ENCODE data around the gene KCTD11.
"Not testable (repeated sequence)": the region's sequence is repeated elsewhere in the genome, so short reads cannot be mapped to it uniquely, and the experiment has no call there.

KCTD11 gene

DNA sequence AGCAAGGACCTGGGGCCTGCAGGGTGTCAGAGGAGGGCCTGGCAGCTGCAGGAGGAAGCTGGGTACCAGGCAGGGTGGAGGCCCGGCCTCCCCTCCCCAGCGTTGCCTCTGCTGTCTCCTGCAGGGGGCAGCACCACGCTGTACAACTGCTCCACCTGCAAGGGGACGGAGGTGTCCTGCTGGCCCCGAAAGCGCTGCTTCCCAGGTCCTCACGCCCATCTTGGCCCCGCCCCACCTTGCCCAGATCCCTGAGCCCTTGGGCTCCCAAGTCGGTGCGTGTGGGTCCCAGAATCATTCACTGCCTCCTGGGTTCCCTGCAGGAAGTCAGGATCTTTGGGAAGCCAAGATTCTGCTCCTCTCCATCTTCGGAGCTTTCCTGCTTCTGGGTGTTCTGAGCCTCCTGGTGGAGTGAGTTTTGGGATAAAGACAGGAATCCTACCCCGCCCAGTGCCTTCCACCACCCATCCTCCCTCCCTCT is 4.1 kb downstream of the KCTD11 start:
- H3K9me3 ChIP-seq (ENCODE audit: control insufficient read depth, low read length): no peaks in the 10 kb centered on the region
- H3K4me1 ChIP-seq: peaks cover 13% of the 10 kb centered on the region
- peak overlapping the region; percentile 74 for H2AFZ ChIP-seq
- no peaks in the 10 kb centered on the region for H3K79me2 ChIP-seq
- H3K36me3 ChIP-seq (ENCODE audit: control insufficient read depth, insufficient read depth, low read length): no peaks in the 10 kb centered on the region
- no peak overlapping the region for H3K4me3 ChIP-seq (ENCODE audit: low read depth, low read length)
- TF ChIP-seq, protein P1, sequence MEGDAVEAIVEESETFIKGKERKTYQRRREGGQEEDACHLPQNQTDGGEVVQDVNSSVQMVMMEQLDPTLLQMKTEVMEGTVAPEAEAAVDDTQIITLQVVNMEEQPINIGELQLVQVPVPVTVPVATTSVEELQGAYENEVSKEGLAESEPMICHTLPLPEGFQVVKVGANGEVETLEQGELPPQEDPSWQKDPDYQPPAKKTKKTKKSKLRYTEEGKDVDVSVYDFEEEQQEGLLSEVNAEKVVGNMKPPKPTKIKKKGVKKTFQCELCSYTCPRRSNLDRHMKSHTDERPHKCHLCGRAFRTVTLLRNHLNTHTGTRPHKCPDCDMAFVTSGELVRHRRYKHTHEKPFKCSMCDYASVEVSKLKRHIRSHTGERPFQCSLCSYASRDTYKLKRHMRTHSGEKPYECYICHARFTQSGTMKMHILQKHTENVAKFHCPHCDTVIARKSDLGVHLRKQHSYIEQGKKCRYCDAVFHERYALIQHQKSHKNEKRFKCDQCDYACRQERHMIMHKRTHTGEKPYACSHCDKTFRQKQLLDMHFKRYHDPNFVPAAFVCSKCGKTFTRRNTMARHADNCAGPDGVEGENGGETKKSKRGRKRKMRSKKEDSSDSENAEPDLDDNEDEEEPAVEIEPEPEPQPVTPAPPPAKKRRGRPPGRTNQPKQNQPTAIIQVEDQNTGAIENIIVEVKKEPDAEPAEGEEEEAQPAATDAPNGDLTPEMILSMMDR (IDR thresholded peaks at IDR 0.05): peak; percentile 88
- no peak overlapping the region for H3K9ac ChIP-seq
- no peak overlapping the region for H3K27ac ChIP-seq
- H3K4me2 ChIP-seq (ENCODE audit: low read length): no peak overlapping the region
- no peaks in the 10 kb centered on the region for H3K27me3 ChIP-seq (ENCODE audit: control insufficient read depth, insufficient read depth, low read length)

DNA sequence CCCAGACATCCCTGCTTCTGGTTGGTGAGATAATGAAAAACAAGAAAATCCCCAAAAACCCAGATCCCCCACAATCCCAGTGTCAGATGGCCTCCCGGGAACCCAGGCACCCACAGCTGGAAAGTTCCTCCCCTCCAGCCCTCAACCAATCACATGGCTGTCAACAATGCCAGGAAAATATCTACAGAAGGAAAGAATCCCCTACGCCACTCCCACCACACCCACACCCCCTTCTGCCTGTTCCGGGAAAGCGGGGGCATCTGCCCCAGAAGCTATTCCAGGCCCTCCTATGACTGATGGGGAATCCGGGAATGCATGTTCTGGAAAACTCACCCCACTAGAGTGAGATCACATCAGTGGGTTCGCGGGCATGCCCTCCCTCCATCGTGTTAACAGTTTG is 4.8 kb downstream of the KCTD11 start:
- Histone ChIP-seq H3K27ac (no peak overlapping the region), H3K4me1 (peaks cover 13% of the 10 kb centered on the region)
- TF ChIP-seq, protein P1 (IDR thresholded peaks at IDR 0.05): no peak

DNA sequence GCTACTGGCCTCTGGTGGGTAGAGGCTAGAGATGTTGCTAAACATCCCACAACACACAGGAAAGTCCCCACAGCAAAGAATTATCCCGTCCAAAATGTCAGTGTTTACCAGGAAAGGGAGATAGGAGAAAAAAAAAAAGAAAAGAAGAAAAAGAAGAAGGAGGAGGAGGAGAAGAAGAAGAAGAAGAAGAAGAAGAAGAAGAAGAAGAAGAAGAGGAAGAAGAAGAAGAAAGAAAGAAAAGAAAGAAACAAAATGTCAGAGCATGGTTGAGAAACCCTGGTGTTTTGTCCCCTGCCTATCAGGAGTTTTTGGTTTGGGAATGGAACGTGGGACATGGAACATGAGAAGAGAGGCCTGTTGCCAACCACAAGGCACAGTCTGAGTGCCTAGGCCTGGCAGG is 5.4 kb downstream of the KCTD11 start:
- no peak overlapping the region for H3K4me2 ChIP-seq (ENCODE audit: low read length)
- no peak overlapping the region for H2AFZ ChIP-seq
- TF ChIP-seq, protein P1 (IDR thresholded peaks at IDR 0.05): no peak
- H3K27ac ChIP-seq: no peak overlapping the region
- no peaks in the 10 kb centered on the region for H3K79me2 ChIP-seq
- H3K9ac ChIP-seq: no peak overlapping the region
- H3K4me1 ChIP-seq: peaks cover 13% of the 10 kb centered on the region
- H3K4me3 ChIP-seq (ENCODE audit: low read depth, low read length): no peak overlapping the region
- H3K9me3 ChIP-seq (ENCODE audit: control insufficient read depth, low read length): no peaks in the 10 kb centered on the region
- no peaks in the 10 kb centered on the region for H3K27me3 ChIP-seq (ENCODE audit: control insufficient read depth, insufficient read depth, low read length)
- no peaks in the 10 kb centered on the region for H3K36me3 ChIP-seq (ENCODE audit: control insufficient read depth, insufficient read depth, low read length)

More for the DNA sequence above, 4.8 kb downstream of the KCTD11 start:
- H3K9me3 ChIP-seq (ENCODE audit: control insufficient read depth, low read length): no peaks in the 10 kb centered on the region
- H3K4me3 ChIP-seq (ENCODE audit: low read depth, low read length): no peak overlapping the region
- no peak overlapping the region for H3K4me2 ChIP-seq (ENCODE audit: low read length)
- H3K9ac ChIP-seq: no peak overlapping the region
- H3K36me3 ChIP-seq (ENCODE audit: control insufficient read depth, insufficient read depth, low read length): no peaks in the 10 kb centered on the region
- no peaks in the 10 kb centered on the region for H3K79me2 ChIP-seq
- no peak overlapping the region for H2AFZ ChIP-seq
- H3K27me3 ChIP-seq (ENCODE audit: control insufficient read depth, insufficient read depth, low read length): no peaks in the 10 kb centered on the region

DNA sequence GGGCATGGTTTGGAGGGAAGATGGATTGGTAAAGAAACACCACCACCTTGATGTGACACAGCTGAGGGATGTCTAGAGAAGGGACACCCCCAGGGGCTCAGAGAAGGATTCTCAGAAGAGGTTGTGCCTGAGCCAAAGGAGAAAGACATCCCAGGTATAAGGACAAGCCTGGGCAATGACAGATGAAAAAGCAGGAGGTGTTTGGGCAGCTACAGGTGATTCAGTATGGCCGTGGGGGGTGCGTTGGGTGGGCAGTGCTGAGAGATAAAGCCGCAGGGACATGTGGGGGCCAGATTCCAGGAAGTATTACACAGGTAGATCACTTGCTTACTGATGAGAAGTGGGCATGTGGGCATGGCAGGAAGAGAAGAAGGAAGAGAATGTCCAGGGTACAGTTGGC is 9.9 kb downstream of the KCTD11 start:
- Histone ChIP-seq H3K4me1 (no peaks in the 10 kb centered on the region), H3K4me3 (ENCODE audit: low read depth, low read length) (no peak overlapping the region), H3K36me3 (ENCODE audit: control insufficient read depth, insufficient read depth, low read length) (no peaks in the 10 kb centered on the region), H3K79me2 (no peaks in the 10 kb centered on the region), H3K9me3 (ENCODE audit: control insufficient read depth, low read length) (no peaks in the 10 kb centered on the region), H3K27ac (no peak overlapping the region), H3K27me3 (ENCODE audit: control insufficient read depth, insufficient read depth, low read length) (no peaks in the 10 kb centered on the region), H2AFZ (no peak overlapping the region), H3K4me2 (ENCODE audit: low read length) (no peak overlapping the region), H3K9ac (no peak overlapping the region)
- TF ChIP-seq, protein P1 (IDR thresholded peaks at IDR 0.05): no peak

DNA sequence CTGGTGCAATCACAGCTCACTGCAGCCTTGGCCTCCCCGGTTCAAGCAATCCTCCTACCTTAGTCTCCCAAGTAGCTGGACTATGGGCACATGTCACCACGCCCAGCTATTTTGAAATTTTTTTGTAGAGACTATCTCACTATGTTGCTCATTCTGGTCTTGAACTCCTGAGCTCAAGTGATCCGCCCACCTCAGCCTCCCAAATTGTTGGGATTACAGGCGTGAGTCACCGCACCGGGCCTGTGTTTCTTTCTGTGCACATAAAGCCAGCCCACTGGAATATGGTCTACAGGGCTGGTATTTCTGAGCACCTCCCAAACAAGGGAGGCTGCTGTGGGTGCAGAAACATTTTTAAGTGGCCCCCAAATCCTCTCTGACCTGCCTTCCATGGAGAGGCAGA is 11.3 kb downstream of the KCTD11 start:
- Histone ChIP-seq H2AFZ (no peak overlapping the region), H3K9me3 (ENCODE audit: control insufficient read depth, low read length) (no peaks in the 10 kb centered on the region), H3K4me2 (ENCODE audit: low read length) (no peak overlapping the region), H3K79me2 (no peaks in the 10 kb centered on the region), H3K4me3 (ENCODE audit: low read depth, low read length) (no peak overlapping the region), H3K9ac (no peak overlapping the region), H3K27ac (no peak overlapping the region), H3K36me3 (ENCODE audit: control insufficient read depth, insufficient read depth, low read length) (no peaks in the 10 kb centered on the region), H3K27me3 (ENCODE audit: control insufficient read depth, insufficient read depth, low read length) (no peaks in the 10 kb centered on the region), H3K4me1 (no peaks in the 10 kb centered on the region)
- TF ChIP-seq, protein P1 (IDR thresholded peaks at IDR 0.05): no peak

DNA sequence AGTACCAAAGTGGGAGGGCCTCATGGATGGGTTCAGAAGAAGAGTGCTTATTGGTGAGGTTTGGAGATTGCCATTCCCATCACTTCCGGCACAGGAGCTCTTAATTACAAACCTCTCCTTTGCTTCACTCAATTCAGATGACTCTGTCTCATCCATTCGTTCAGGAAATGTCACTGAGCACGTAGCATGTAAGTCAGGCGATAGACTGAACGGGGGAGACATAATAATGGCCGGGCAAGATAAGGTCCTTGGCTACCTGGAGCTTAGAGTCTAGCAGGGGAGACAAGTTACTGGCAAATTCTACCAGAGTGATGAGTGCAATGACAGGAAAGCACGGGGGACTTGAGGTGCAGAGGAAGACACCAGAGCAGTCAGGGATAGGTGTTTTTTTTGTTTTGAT is 14.0 kb downstream of the KCTD11 start:
- H3K4me3 ChIP-seq (ENCODE audit: low read depth, low read length); H3K27me3 ChIP-seq (ENCODE audit: control insufficient read depth, insufficient read depth, low read length); H3K9ac ChIP-seq; H3K36me3 ChIP-seq (ENCODE audit: control insufficient read depth, insufficient read depth, low read length); H2AFZ ChIP-seq; H3K4me1 ChIP-seq; H3K79me2 ChIP-seq; H3K27ac ChIP-seq; H3K4me2 ChIP-seq (ENCODE audit: low read length); H3K9me3 ChIP-seq (ENCODE audit: control insufficient read depth, low read length): not testable (repeated sequence)

All from parathyroid adenoma (tissue), 2 donors.